ENCODE data around the gene NEDD9. TPM values are rescaled to one million over a fixed set of nuclear protein-coding genes. Genes with fewer than 3 reads are reported as not detected.

Gene NEDD9
- total RNA-seq, 2 donors from 2014 or later = 43.4 to 73.1 TPM

DNA sequence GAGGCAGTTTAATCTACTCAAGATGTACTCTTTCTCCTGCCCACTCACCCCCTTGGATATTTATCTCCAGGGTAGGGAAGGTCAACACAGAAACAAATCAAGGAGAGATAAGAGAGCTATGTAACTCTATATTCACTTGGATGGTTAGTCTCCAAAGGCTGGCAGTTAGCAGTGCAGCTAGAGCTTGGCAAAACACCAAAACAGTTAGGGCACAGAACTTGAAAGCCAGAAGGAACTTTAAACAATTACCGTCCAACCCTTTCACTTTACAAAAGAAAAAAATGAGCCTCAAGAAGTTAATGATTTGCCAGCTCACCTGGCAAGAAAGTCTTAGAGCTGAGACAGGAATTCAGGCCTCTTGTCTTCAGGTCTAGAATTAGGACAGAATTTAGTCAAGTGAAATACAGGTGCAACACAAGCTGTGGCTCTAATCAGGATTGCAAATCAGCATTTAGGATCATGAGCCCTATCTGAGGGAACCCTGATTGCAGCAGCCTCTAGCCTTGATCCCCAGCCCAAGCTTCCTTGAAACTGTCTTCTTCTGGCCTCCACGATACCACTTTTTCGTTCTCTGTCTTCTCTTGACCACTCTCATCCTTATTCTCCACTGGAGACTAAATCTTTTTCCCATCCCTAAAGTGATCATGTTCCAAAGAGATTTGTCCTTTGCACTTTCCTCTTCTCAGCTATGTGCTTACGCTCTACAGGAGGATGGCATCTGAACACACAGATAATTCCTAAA is 14.9 kb downstream of the NEDD9 start:
- Histone ChIP-seq H3K4me1 (peaks cover 41% of the 10 kb centered on the region), H3K27me3 (no peaks in the 10 kb centered on the region), H3K27ac (peak overlapping the region; percentile 82), H3K9ac (ENCODE audit: low read depth in 2 of 2, low read length in 2 of 2) (peak overlapping the region in 1 of 2 donors; percentile 79), H3K4me3 (no peak overlapping the region), H3K36me3 (peaks cover 5% of the 10 kb centered on the region), H3K9me3 (no peaks in the 10 kb centered on the region)
- TF ChIP-seq, protein P1, sequence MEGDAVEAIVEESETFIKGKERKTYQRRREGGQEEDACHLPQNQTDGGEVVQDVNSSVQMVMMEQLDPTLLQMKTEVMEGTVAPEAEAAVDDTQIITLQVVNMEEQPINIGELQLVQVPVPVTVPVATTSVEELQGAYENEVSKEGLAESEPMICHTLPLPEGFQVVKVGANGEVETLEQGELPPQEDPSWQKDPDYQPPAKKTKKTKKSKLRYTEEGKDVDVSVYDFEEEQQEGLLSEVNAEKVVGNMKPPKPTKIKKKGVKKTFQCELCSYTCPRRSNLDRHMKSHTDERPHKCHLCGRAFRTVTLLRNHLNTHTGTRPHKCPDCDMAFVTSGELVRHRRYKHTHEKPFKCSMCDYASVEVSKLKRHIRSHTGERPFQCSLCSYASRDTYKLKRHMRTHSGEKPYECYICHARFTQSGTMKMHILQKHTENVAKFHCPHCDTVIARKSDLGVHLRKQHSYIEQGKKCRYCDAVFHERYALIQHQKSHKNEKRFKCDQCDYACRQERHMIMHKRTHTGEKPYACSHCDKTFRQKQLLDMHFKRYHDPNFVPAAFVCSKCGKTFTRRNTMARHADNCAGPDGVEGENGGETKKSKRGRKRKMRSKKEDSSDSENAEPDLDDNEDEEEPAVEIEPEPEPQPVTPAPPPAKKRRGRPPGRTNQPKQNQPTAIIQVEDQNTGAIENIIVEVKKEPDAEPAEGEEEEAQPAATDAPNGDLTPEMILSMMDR (IDR thresholded peaks at IDR 0.05) = no peak
- intact Hi-C loops (cut with DNase I) = no loop called here
- peak; percentile 77 for DNase-seq

DNA sequence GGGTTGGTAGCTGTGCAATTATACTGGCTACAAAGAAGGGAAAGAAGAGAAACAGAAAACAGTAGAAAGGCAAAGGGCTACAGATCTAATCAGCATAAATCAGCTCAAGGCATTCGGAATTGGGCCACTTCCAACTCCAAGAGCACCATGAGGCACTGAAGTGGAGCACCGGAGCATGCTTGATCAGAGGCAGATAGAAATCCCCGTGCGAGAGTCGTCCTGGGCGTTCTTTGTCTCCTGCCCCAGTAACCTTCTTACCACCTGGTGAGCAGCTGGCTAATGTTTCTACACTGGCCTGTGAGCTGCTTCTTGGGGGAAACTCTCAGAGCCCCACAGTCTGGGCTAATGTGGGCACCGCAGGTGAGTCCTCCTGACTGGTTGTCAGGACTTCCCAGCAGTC is 16.7 kb downstream of the NEDD9 start:
- no peak overlapping the region for H3K27ac ChIP-seq
- intact Hi-C loops (cut with DNase I) = no loop called here
- H3K4me1 ChIP-seq = peaks cover 32% of the 10 kb centered on the region
- H3K27me3 ChIP-seq = no peaks in the 10 kb centered on the region
- TF ChIP-seq, protein P1 (IDR thresholded peaks at IDR 0.05) = no peak
- H3K9me3 ChIP-seq = no peaks in the 10 kb centered on the region
- H3K9ac ChIP-seq (ENCODE audit: low read depth in 2 of 2, low read length in 2 of 2) = no peak overlapping the region
- H3K4me3 ChIP-seq = no peak overlapping the region
- H3K36me3 ChIP-seq = peaks cover 5% of the 10 kb centered on the region
- DNase-seq = no peak

DNA sequence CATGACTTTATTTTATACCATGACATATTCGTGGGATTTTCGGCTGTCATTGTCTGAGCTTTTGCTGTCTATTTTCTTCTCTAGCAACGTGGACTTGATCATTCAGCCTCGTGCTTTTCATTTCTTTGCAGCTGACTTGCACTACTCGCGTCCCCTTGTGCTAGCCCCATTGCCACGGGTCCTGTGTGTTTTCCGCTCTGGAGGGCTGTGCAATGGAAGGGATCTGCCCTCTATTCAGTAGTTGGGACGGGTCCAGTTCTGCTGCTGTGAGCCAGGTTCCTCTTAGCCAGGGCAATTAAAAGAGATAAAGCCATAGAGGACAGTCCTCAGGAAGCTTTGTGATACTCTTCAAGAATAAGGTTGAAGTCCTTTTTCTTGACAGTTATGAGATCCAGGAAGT is 17.6 kb downstream of the NEDD9 start:
- H3K27me3 ChIP-seq = no peaks in the 10 kb centered on the region
- H3K27ac ChIP-seq = no peak overlapping the region
- TF ChIP-seq, protein P1 (IDR thresholded peaks at IDR 0.05) = no peak
- H3K4me1 ChIP-seq = peaks cover 26% of the 10 kb centered on the region
- no peak overlapping the region for H3K4me3 ChIP-seq
- H3K9ac ChIP-seq (ENCODE audit: low read depth in 2 of 2, low read length in 2 of 2) = no peak overlapping the region
- intact Hi-C loops (cut with DNase I) = no loop called here
- DNase-seq = no peak
- no peaks in the 10 kb centered on the region for H3K9me3 ChIP-seq
- peaks cover 5% of the 10 kb centered on the region for H3K36me3 ChIP-seq

DNA sequence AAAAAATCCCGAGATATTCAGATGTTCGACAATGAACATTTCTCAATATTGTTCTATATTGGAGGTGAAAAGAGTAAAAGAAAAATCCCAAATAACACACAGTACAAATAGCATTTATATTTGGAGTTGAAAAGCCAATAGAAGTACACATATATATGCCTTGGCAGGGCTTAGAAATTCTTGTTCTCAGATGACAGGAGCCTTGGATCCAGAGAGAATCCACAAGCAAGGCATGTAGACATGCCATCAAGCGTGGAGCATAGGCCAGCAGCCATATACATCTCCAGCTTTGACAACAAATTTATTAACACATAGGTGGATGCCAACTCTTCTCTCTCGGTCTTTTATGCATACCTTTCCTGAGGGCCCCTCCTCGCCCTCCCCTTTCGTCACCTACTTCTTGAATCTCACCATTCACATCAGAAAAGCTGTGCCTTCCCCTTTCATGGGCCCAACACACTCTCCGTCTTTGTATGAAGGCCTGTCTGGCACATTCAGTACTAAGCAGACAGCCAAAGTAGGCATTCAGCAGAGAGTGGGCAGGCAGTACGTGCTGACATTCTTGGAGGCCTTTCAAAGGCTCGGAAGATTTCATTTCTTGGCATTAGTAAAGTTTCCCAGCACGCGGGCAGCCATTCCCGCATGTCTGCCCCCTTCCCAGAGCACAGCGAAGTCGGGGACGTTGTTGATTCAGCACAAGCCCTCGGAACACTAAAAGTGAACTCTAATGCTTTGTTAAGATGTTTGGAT is 18.2 kb downstream of the NEDD9 start:
- no peak overlapping the region for H3K9ac ChIP-seq (ENCODE audit: low read depth in 2 of 2, low read length in 2 of 2)
- H3K9me3 ChIP-seq = no peaks in the 10 kb centered on the region
- TF ChIP-seq, protein P1 (IDR thresholded peaks at IDR 0.05) = no peak
- H3K36me3 ChIP-seq = peaks cover 5% of the 10 kb centered on the region
- peak overlapping the region; percentile 8 for H3K27ac ChIP-seq
- H3K4me1 ChIP-seq = peaks cover 20% of the 10 kb centered on the region
- no peaks in the 10 kb centered on the region for H3K27me3 ChIP-seq
- no peak for DNase-seq
- intact Hi-C loops (cut with DNase I) = no loop called here
- no peak overlapping the region for H3K4me3 ChIP-seq

DNA sequence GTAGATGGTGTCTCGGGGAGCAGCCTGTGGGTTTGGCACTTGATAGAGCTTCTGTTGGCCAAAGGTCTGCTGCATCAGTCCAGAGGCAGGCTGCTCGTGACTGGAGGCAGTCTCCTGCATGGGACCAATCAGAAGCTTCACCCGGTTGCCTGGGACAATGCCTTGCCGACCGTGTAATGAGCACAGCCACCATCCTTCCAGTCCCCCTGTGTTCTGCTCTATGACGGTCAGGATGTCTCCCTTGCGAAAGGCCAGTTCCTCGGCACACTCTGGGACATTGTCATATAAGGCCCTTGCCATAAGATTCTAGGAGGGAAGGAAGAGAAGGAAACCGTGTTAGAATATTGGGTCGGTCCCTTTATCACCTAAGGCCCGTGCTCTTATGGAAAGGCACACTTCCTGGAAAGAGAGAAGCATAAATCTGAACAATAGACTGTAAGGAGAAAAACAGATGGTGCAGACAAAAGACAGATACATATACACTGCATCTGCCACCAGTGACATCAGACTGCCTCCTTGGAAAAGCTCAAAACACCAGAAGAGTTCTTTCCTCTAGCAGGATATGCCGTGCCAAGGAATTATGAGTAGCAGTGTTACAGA is 18.9 kb downstream of the NEDD9 start:
- no peaks in the 10 kb centered on the region for H3K27me3 ChIP-seq
- H3K9me3 ChIP-seq = no peaks in the 10 kb centered on the region
- peaks cover 20% of the 10 kb centered on the region for H3K4me1 ChIP-seq
- peak overlapping the region; percentile 8 for H3K27ac ChIP-seq
- H3K4me3 ChIP-seq = no peak overlapping the region
- no peak overlapping the region for H3K9ac ChIP-seq (ENCODE audit: low read depth in 2 of 2, low read length in 2 of 2)
- intact Hi-C loops (cut with DNase I) = no loop called here
- TF ChIP-seq, protein P1 (IDR thresholded peaks at IDR 0.05) = no peak
- no peak for DNase-seq
- H3K36me3 ChIP-seq = peaks cover 5% of the 10 kb centered on the region

Measured in colonic mucosa (tissue), 4 donors.